Measurements from ENCODE around the gene CPTP.

The CPTP gene

DNA sequence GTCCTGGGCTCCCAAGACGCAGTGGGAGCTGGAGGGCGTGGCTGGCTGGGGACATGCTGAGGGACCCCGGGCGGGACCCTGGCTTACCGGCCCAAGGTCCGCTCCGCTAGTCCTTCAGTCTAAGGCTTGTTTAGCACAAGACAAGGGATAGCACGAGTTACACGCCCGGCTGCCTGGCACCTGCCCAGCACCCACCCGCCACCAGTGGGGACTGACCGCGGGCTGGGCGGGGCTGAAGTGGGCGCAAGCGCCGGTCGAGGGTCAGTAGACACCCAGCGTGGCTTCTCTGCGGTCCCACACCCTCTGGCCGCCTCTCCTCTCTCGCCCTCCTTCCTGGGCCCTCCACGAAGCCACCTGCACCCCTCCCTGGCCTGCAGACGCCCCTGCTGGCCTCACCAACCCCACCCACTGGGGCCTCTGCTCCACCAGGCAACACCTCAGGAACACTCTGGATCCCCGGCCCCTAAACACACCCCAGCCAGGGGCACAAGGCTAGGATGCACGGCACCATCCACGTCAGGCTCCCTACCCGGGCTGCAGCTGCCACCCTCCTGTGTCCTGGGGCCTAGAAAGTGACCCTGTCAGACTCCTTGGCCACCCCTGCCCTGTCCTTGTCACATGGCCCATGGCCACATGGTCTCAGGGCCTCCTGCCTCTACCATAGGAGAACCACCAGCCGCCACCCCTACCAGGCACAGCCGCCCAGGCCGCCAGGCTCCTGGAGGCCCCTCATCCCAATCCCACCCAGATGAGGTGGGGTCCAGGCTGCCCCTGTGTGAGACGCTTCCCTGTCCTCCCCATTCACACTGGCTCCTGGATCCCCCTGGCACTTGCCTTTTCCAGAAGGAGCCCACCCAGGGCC is 12.6 kb downstream of the CPTP start:
- DNase-seq = no peak

- DNase-seq = peak in 1 of 2 donors; percentile 38
Observed at GRCh38 chr1:1337793-1338147, 13.2 kb downstream of the CPTP start.

GRCh38 chr1:1338278-1338677 is 13.7 kb downstream of the CPTP start:
- no peak for DNase-seq

- DNase-seq = no peak
Observed at GRCh38 chr1:1340185-1340584, 15.6 kb downstream of the CPTP start.

GRCh38 chr1:1340791-1341548 is 16.4 kb downstream of the CPTP start:
- DNase-seq = no peak

DNA sequence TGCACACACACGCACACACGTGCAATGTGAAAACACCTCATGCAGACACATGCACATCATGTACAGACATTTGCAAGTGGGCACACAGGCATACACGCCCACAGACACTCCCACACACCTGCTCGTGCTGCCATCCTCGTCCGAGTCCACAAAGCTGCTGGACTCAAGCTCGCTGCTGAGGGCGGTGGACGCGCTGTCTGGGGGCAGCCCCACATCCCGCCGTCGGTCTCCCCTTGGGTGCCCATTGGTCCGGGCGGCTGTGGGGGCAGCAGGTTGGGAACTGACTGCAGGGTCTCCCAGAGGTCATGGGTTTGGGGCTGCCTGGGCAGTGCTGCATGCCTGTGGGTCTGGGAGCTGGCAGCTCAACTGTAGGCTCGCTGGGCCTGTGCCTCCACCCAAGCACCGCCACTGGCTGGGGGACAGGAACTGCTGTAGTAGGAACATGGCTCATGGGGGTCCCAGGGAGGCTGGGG is 17.0 kb downstream of the CPTP start:
- DNase-seq = no peak

DNA sequence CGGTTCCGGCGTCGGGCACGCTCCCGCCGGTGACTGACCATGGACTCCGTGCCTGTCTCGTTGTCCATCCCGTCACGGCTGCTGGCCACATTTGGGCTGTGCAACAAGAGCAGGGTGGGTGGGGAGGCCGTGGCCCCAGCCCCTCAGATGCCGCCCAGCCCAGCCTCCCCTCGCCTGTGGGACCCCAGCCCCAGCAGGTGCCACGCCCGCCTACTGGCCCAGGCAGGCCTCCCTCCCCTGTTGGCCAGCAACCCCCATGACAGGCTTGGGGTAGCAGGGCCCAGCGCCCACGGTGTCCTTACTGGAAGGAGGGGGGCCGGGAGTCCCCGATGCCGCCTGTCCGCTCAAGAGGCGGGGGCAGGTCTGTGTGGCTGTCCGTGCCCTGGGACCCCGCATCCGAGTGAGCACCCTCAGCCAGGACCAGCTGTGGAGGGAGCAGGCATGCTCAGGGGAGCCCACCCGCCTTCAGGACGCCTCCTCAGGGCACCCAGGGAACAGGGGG is 17.5 kb downstream of the CPTP start:
- DNase-seq = no peak

DNA sequence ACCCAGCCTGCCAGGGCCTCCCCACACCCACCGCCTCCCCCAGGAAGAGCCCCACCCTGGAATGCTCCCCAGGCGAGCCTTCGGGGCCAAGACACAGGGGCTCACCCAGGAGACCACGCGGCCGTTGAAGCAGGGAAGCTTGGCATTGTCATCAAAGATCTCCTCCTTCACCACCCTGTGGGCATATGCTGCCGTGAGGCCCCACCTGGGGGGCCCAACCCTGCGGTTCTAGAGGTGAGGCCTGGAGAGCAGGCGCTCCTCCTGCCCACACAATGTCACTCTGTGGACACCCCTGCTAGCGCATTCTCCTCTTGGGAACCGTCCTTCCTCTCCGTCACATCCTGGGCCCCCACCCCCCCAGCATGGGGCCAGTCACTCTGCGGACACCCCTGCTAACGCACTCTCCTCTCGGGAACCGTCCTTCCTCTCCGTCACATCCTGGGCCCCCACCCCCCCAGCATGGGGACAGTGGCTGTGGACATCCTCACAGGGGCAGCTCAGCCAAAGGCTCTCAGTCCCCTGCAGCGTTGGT is 18.0 kb downstream of the CPTP start:
- no peak for DNase-seq

- DNase-seq = no peak
Observed at GRCh38 chr1:1343811-1344421, 19.3 kb downstream of the CPTP start.

- peak; percentile 57 to 66 for DNase-seq
Observed at GRCh38 chr1:1344655-1345361, 20.2 kb downstream of the CPTP start.

DNA sequence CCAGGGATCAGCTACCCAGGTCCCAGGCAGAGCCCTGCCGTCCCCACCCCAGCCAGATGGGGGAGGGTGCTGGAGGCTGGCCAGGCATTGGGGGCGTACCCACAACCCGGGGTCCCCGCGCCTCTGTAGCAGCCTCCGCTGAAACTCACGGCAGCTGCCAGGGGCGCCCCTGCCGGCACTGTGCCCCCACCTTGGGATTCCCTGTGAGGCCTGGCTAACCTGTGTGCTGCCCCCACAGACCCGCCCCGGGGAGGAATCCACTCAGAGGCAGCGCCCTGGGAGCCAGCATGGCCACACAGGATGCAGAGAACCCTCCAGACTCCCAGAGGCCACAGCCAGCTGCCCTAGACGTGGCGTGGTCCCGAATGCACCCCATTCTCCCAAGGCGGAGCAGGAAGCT is 20.8 kb downstream of the CPTP start:
- no peak for DNase-seq

- no peak for DNase-seq
Observed at GRCh38 chr1:1345860-1346500, 21.4 kb downstream of the CPTP start.

DNA sequence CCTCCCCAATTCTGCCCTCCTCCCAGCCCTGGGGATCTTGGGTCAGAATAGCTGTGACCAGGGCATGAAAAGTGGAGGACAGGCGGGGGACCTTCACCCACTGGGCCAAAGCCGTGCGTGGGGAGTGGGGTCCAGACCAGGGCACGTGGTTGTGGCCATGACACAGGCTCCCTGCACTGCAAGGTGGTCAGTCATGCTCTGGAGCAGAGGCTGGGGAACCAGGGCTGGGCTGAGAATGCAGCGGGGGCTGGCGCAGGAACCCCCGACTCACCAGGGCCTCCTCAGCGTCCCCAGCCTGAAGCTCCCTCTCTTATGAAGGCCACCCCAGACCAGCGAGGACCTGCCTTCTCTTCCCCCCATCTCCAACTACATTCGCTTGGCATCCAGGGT is 21.9 kb downstream of the CPTP start:
- DNase-seq = no peak

- DNase-seq = no peak
Observed at GRCh38 chr1:1347026-1347595, 22.5 kb downstream of the CPTP start.

DNA sequence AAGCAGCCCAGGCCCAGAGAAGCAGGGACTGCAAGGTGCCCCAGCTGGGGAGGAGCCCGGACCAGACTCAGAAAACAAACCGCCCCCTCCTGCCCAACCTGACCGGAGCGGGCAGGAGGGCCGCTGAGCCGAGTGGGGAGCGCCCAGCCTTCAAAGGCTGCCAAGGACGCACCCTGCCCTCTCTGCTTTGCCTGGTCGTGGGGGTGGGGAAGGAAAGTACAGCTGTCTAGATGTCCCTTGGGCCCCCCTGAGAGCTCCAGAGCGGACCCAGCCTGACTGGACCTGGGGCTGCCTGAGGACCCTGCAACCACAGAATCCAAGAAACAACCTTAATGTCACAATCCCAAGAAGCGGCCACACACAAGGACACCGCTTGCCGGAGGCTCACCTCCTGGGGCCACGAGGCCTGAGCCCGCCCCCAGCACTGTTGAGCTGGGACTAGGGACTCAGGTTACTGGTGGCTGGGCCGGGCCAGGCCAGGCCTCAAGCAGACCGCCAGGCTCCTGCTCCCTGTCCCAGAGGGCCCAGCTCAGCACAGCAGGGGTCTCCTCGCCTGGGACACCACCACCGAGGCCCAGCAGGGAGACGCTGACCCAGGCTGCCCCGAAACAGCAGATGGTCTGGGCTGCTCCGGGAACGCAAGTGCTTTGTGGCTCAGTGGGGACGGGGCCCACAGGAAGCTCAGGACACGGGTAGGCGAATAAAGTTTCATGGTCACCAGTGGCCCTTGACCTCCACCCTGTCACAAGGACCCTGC is 23.2 kb downstream of the CPTP start:
- DNase-seq = no peak

DNA sequence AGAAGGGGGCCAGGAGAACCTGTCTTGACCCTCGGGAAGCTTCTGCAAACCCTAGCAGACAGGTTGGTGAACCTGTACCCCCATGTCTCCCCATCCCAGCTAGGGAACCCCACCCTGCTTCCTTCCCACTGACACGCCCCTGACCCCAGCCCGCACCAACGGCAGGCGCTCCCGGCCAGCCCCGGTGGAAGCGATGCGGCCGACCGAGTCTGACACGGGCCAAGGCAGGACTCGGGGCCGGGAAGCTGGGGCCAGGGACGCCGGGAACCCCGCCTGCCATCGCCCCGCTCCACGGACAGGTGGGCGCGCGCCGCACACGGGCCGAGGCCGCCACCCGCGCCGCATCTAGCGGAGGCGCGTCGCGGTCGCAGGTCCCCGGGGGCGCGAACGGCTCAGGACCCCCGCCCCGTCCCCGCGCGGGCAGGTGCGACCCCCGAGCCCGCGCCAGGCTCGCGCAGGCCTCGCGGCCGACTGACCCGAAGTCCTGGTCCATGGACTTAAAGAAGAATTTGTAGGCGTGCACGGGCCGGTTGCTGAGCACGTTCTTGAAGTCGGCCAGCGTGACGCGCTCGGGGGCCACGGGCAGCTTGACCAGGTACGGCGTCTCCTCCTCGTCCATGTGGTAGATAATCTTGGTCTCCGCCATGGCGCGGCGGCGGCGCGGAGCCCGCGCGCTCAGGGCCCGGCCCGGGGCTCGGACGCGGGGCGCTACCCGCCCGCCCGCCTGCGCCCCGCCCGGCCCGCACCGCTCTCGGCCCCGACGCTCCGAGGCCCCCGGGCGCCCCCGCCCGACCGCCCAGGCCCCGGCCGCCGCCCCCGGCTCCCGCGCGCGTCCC is 24.0 kb downstream of the CPTP start:
- no peak for DNase-seq

DNA sequence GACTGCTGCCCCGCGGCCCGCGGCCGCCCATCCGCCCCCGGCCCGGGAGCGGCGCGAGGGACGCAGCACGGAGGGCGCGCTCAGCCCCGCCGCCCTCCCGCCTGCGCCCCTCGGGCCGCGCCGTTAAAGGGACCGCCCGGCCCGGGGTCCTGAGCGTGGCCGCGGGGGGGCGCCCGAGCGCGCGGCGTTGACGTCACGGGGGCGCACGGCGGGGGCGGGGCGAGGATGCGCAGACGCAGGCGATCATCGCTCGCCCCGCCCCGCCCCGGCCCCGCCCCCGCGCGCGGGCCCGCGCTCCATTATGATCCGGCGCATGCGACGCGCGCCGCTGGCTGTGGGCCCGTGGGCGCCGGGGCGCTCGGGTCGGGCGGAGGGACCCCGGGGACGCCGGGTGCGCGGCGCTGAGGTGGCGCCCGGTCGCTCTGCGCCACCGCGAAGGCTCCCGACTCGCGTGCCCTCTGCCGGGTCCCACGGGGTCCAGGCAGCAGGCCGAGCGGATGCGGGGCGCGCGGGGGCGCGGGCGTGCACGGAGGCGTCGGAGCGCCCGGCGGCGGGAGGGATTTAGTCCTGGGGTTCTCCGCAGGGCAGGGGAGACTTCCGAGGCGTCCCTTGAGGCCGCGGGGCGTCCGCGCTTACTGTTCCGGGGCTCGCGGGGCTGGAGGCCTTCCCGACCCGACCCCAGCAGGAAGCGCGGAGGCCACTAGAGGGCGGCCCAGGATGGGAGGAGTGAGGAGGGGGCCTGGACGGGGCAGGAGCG is 24.8 kb downstream of the CPTP start, which contains the start of gene DVL1:
TSS of gene DVL1 (minus strand) at position 163 of the 757 bp plus-strand sequence. CDS start 353 bp downstream, outside the sequence.
- DNase-seq = peak; percentile 66 to 73

DNA sequence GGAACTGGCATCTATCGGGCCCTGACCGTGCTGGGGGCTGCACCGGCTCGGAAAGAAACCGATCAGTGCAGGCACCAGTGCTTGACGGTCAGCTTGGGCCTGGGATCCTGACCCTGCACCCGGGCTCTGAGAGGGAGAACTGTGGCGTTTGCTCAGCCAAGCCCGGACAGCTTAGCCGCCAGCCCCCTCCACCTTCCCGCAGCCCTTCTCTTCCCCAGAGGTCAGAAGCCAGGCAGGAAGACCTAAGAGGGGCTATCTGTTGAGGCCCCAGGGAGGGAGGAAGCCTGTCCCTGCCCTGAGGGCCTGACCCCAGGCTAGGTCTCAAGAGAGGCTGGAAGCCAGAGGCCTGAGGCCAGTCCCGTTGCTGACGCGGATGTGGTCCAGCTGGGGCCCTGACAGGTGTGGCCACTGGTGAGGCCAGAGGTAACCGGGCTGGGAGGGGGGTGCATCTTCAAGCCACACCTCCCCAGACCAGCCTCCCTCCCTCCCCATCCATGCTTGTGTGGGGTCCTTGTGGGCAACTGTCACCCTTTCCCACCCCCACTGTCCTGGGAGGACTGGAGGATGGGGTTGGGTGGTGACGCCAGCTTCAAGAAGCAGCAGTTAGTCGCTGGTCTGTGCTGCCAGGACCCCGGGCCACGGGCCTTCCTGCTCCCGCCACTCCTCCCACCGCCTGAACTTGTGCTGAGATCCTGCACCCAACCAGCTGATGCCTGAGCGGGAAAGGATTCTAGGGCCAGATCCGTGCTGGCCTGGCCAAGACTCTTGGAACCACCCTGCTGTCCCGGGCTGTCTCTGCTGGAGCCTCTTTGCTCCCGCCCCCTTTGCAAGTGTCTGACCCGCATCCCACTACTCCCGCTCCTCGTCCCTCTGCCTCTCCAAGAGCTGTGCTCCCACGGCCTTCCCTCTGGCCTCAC is 27.2 kb downstream of the CPTP start:
- DNase-seq = no peak
